HEK293 (cell line): Measurements from ENCODE around the gene BATF2.
A peak's percentile ranks its signal among the peaks of the same experiment; 100 is the strongest.

Experiments used
- GLIS1 ChIP-seq: fragments of 450-650 bp; formaldehyde crosslinking; IDR thresholded peaks from 2 replicates; pipeline ENCODE4 v1.5.1; 2016; ENCODE audit warnings: missing biosample characterization, missing genetic modification characterization
- IKZF3 ChIP-seq: fragments of 450-650 bp; IDR thresholded peaks from 2 replicates; pipeline ENCODE4 v1.5.0; 2018; ENCODE audit warnings: missing biosample characterization, mild to moderate bottlenecking, missing genetic modification characterization, moderate library complexity
- KLF10 ChIP-seq: fragments of 450-650 bp; IDR thresholded peaks from 2 replicates; pipeline ENCODE4 v1.5.1; 2018; ENCODE audit warnings: missing biosample characterization, mild to moderate bottlenecking, missing genetic modification characterization
- SCRT1 ChIP-seq: fragments of 450-650 bp; formaldehyde crosslinking; IDR thresholded peaks from 2 replicates; pipeline ENCODE4 v1.5.1; 2016; ENCODE audit warnings: missing biosample characterization, missing genetic modification characterization, borderline replicate concordance
- SP2 ChIP-seq: fragments of 450-650 bp; formaldehyde crosslinking; IDR thresholded peaks from 2 replicates; pipeline ENCODE4 v1.5.1; 2016; ENCODE audit warnings: missing biosample characterization, missing genetic modification characterization
- SP3 ChIP-seq: fragments of 450-650 bp; formaldehyde crosslinking; IDR thresholded peaks from 2 replicates; pipeline ENCODE4 v1.5.1; 2016; ENCODE audit warnings: missing biosample characterization, missing genetic modification characterization
- SP7 ChIP-seq: fragments of 450-650 bp; formaldehyde crosslinking; IDR thresholded peaks from 2 replicates; pipeline ENCODE4 v1.5.1; 2016; ENCODE audit warnings: missing biosample characterization, missing genetic modification characterization
- WT1 ChIP-seq: fragments of 450-650 bp; formaldehyde crosslinking; IDR thresholded peaks from 2 replicates; pipeline ENCODE4 v1.5.1; 2016; ENCODE audit warnings: missing biosample characterization, missing genetic modification characterization
- YY1 ChIP-seq: fragments of 450-650 bp; formaldehyde crosslinking; IDR thresholded peaks from 2 replicates; pipeline ENCODE4 v1.5.1; 2018; ENCODE audit warnings: missing biosample characterization, missing genetic modification characterization
- YY2 ChIP-seq: fragments of 450-650 bp; formaldehyde crosslinking; IDR thresholded peaks from 2 replicates; pipeline ENCODE4 v1.5.1; 2016; ENCODE audit warnings: missing biosample characterization, missing genetic modification characterization
- ZBTB17 ChIP-seq: fragments of 450-650 bp; formaldehyde crosslinking; IDR thresholded peaks from 2 replicates; pipeline ENCODE4 v1.5.1; 2016; ENCODE audit warnings: missing biosample characterization, missing genetic modification characterization
- ZBTB48 ChIP-seq: fragments of 450-650 bp; formaldehyde crosslinking; IDR thresholded peaks from 2 replicates; pipeline ENCODE4 v1.5.1; 2016; ENCODE audit warnings: missing biosample characterization, missing genetic modification characterization
- ZBTB7A ChIP-seq: fragments of 450-650 bp; formaldehyde crosslinking; IDR thresholded peaks from 2 replicates; pipeline ENCODE4 v1.5.1; 2016; ENCODE audit warnings: low read depth, missing biosample characterization, missing genetic modification characterization
- ZBTB8A ChIP-seq: fragments of 450-650 bp; formaldehyde crosslinking; IDR thresholded peaks from 2 replicates; pipeline ENCODE4 v1.5.1; 2016; ENCODE audit warnings: missing biosample characterization, missing genetic modification characterization
- ZEB2 ChIP-seq: fragments of 450-650 bp; formaldehyde crosslinking; IDR thresholded peaks from 2 replicates; pipeline ENCODE4 v1.5.1; 2016; ENCODE audit warnings: missing biosample characterization, missing genetic modification characterization
- ZFHX2 ChIP-seq: fragments of 450-650 bp; formaldehyde crosslinking; conservative IDR thresholded peaks from 2 replicates; pipeline ENCODE4 v1.5.1; 2016; ENCODE audit warnings: missing biosample characterization, missing genetic modification characterization
- ZIC2 ChIP-seq: fragments of 450-650 bp; formaldehyde crosslinking; IDR thresholded peaks from 2 replicates; pipeline ENCODE4 v1.5.1; 2016; ENCODE audit warnings: missing biosample characterization, missing genetic modification characterization
- ZNF10 ChIP-seq: fragments of 450-650 bp; formaldehyde crosslinking; IDR thresholded peaks from 2 replicates; pipeline ENCODE4 v1.5.1; 2017; ENCODE audit warnings: missing biosample characterization, missing genetic modification characterization
- ZNF184 ChIP-seq: fragments of 450-650 bp; IDR thresholded peaks from 2 replicates; pipeline ENCODE4 v1.5.1; 2018; ENCODE audit warnings: missing biosample characterization, mild to moderate bottlenecking, missing genetic modification characterization
- ZNF2 ChIP-seq: fragments of 450-650 bp; formaldehyde crosslinking; IDR thresholded peaks from 2 replicates; pipeline ENCODE4 v1.5.1; 2016; ENCODE audit warnings: missing biosample characterization, missing genetic modification characterization
- ZNF302 ChIP-seq: fragments of 450-650 bp; formaldehyde crosslinking; IDR thresholded peaks from 2 replicates; pipeline ENCODE4 v1.5.1; 2016; ENCODE audit warnings: missing biosample characterization, missing genetic modification characterization, low read depth
- ZNF341 ChIP-seq: fragments of 450-650 bp; formaldehyde crosslinking; IDR thresholded peaks from 2 replicates; pipeline ENCODE4; 2016; ENCODE audit warnings: low read depth, missing biosample characterization, missing genetic modification characterization
- ZNF501 ChIP-seq: fragments of 450-650 bp; formaldehyde crosslinking; IDR thresholded peaks from 2 replicates; pipeline ENCODE4 v1.5.1; 2016; ENCODE audit warnings: missing biosample characterization, missing genetic modification characterization
- ZNF629 ChIP-seq: fragments of 450-650 bp; formaldehyde crosslinking; IDR thresholded peaks from 2 replicates; pipeline ENCODE4 v1.5.1; 2017; ENCODE audit warnings: missing biosample characterization, missing genetic modification characterization
- ZNF843 ChIP-seq: fragments of 450-650 bp; formaldehyde crosslinking; IDR thresholded peaks from 2 replicates; pipeline ENCODE4 v1.5.1; 2016; ENCODE audit warnings: missing biosample characterization, missing genetic modification characterization
- ZXDB ChIP-seq: fragments of 450-650 bp; formaldehyde crosslinking; IDR thresholded peaks from 2 replicates; pipeline ENCODE4 v1.5.1; 2016; ENCODE audit warnings: missing biosample characterization, missing genetic modification characterization
- TF ChIP-seq, protein P1 (sequence below): fragments of 450-650 bp; formaldehyde crosslinking; IDR thresholded peaks from 2 replicates; pipeline ENCODE4 v1.5.1; 2016; ENCODE audit warnings: missing biosample characterization, missing genetic modification characterization
- TF ChIP-seq, protein P2 (sequence below): fragments of 450-650 bp; formaldehyde crosslinking; IDR thresholded peaks from 2 replicates; pipeline ENCODE4 v1.5.1; 2016; ENCODE audit warnings: missing biosample characterization, missing genetic modification characterization
- TF ChIP-seq, protein P3 (sequence below): fragments of 450-650 bp; formaldehyde crosslinking; IDR thresholded peaks from 2 replicates; pipeline ENCODE4 v1.5.1; 2016; ENCODE audit warnings: missing biosample characterization, missing genetic modification characterization
- TF ChIP-seq, protein P4 (sequence below): fragments of 450-650 bp; formaldehyde crosslinking; IDR thresholded peaks from 2 replicates; pipeline ENCODE4 v1.5.1; 2016; ENCODE audit warnings: missing biosample characterization, missing genetic modification characterization
- TF ChIP-seq, protein P5 (sequence below): fragments of 450-650 bp; formaldehyde crosslinking; optimal IDR thresholded peaks from 2 replicates; pipeline ENCODE3; 2016; ENCODE audit warnings: missing biosample characterization, mild to moderate bottlenecking, missing genetic modification characterization

BATF2 gene

DNA sequence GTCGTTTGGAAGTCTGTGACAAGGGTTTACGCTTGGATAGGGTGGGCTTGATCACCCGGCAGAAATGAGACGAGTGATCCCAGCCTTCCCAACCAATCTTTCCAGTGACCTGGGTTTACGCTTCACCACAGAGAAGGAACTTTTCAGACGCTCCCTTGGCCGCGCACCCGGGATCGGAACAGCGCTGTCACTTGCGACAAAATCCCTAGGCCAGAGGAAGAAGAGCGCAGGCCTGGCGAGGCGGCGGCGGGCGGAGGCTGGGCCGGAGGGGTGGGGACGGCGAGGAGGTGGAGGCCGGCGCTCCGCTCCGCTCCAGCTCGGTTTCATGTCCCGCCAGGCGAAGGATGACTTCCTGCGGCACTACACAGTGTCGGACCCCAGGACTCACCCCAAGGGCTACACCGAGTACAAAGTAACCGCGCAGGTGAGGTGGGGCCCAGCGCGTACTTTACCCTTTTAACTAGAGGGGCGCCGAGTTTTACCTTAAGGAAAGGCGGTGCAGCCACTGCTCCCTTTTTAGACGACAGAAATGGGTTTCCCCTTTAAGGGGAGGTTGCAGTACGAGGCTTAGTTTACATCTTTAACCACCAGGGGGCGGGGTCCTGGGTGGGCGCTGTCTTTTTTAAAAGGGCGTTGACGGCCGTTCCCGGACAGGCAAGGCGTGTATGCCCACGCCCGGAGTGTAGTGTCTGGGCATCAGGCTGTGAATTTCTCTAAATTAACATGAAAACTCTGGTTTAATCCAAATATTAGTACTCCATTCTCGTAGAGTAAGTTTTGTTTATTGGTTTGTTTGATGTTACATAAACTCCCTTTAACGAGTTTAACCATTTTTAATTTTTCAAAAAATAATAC, 30.7 kb upstream of the BATF2 start, which contains the start of gene SNX15 (continued):
- TF ChIP-seq ZBTB8A (tag by site-specific recombination) (peak; percentile 86), ZXDB (tag by site-specific recombination) (peak; percentile 74), ZIC2 (tag by site-specific recombination) (peak; percentile 53; the same call in 1 of the 2 replicates), YY2 (tag by site-specific recombination) (peak; percentile 18; the same call in 1 of the 2 replicates), ZEB2 (peak; percentile 97), ZBTB48 (tag by site-specific recombination) (peak; percentile 100), SP2 (tag by site-specific recombination) (peak; percentile 84), KLF10 (peak; percentile 95), GLIS1 (tag by site-specific recombination) (peak; percentile 32; the same call in 1 of the 2 replicates), ZNF501 (tag by site-specific recombination) (peak; percentile 81; the same call in 1 of the 2 replicates), ZNF629 (tag by site-specific recombination) (peak; percentile 48; the same call in 1 of the 2 replicates), WT1 (no peak), ZNF302 (tag by site-specific recombination) (no peak), ZNF2 (tag by site-specific recombination) (peak; percentile 97), ZBTB7A (tag by site-specific recombination) (peak; percentile 81; the same call in 1 of the 2 replicates), ZNF184 (tag by site-specific recombination) (peak; percentile 36; the same call in 1 of the 2 replicates), ZBTB17 (peak; percentile 94), SP3 (tag by site-specific recombination) (peak; percentile 84), YY1 (tag by site-specific recombination) (no peak; the same call in 1 of the 2 replicates), ZNF843 (no peak), ZNF341 (tag by site-specific recombination) (peak; percentile 86), ZNF10 (tag by site-specific recombination) (peak; percentile 30; the same call in 1 of the 2 replicates), ZFHX2 (tag by site-specific recombination) (peak; percentile 47), IKZF3 (tag by site-specific recombination) (peak; percentile 43; the same call in 1 of the 2 replicates), SCRT1 (no peak), SP7 (tag by site-specific recombination) (peak; percentile 83)
- TF ChIP-seq, protein P1, sequence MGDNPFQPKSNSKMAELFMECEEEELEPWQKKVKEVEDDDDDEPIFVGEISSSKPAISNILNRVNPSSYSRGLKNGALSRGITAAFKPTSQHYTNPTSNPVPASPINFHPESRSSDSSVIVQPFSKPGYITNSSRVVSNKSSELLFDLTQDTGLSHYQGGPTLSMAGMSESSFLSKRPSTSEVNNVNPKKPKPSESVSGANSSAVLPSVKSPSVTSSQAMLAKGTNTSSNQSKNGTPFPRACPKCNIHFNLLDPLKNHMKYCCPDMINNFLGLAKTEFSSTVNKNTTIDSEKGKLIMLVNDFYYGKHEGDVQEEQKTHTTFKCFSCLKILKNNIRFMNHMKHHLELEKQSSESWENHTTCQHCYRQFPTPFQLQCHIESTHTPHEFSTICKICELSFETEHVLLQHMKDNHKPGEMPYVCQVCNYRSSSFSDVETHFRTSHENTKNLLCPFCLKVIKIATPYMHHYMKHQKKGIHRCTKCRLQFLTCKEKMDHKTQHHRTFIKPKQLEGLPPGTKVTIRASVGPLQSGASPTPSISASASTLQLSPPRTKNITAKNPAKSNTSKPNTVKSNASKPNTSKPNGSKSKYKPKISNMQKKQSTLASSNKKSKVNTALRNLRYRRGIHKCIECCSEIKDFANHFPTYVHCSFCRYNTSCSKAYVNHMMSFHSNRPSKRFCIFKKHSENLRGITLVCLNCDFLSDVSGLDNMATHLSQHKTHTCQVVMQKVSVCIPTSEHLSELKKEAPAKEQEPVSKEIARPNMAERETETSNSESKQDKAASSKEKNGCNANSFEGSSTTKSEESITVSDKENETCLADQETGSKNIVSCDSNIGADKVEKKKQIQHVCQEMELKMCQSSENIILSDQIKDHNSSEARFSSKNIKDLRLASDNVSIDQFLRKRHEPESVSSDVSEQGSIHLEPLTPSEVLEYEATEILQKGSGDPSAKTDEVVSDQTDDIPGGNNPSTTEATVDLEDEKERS, result no peak
- TF ChIP-seq, protein P2, sequence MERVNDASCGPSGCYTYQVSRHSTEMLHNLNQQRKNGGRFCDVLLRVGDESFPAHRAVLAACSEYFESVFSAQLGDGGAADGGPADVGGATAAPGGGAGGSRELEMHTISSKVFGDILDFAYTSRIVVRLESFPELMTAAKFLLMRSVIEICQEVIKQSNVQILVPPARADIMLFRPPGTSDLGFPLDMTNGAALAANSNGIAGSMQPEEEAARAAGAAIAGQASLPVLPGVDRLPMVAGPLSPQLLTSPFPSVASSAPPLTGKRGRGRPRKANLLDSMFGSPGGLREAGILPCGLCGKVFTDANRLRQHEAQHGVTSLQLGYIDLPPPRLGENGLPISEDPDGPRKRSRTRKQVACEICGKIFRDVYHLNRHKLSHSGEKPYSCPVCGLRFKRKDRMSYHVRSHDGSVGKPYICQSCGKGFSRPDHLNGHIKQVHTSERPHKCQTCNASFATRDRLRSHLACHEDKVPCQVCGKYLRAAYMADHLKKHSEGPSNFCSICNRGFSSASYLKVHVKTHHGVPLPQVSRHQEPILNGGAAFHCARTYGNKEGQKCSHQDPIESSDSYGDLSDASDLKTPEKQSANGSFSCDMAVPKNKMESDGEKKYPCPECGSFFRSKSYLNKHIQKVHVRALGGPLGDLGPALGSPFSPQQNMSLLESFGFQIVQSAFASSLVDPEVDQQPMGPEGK (tag by site-specific recombination), result peak; percentile 69
- TF ChIP-seq, protein P3, sequence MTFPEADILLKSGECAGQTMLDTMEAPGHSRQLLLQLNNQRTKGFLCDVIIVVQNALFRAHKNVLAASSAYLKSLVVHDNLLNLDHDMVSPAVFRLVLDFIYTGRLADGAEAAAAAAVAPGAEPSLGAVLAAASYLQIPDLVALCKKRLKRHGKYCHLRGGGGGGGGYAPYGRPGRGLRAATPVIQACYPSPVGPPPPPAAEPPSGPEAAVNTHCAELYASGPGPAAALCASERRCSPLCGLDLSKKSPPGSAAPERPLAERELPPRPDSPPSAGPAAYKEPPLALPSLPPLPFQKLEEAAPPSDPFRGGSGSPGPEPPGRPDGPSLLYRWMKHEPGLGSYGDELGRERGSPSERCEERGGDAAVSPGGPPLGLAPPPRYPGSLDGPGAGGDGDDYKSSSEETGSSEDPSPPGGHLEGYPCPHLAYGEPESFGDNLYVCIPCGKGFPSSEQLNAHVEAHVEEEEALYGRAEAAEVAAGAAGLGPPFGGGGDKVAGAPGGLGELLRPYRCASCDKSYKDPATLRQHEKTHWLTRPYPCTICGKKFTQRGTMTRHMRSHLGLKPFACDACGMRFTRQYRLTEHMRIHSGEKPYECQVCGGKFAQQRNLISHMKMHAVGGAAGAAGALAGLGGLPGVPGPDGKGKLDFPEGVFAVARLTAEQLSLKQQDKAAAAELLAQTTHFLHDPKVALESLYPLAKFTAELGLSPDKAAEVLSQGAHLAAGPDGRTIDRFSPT, result peak; percentile 44; the same call in 1 of the 2 replicates
- TF ChIP-seq, protein P4, sequence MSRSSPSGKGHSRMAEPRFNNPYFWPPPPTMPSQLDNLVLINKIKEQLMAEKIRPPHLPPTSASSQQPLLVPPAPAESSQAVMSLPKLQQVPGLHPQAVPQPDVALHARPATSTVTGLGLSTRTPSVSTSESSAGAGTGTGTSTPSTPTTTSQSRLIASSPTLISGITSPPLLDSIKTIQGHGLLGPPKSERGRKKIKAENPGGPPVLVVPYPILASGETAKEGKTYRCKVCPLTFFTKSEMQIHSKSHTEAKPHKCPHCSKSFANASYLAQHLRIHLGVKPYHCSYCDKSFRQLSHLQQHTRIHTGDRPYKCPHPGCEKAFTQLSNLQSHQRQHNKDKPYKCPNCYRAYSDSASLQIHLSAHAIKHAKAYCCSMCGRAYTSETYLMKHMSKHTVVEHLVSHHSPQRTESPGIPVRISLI (tag by site-specific recombination), result 0 out of 2 replicates have a peak, but pooled peaks have one; percentile 24
- TF ChIP-seq, protein P5, sequence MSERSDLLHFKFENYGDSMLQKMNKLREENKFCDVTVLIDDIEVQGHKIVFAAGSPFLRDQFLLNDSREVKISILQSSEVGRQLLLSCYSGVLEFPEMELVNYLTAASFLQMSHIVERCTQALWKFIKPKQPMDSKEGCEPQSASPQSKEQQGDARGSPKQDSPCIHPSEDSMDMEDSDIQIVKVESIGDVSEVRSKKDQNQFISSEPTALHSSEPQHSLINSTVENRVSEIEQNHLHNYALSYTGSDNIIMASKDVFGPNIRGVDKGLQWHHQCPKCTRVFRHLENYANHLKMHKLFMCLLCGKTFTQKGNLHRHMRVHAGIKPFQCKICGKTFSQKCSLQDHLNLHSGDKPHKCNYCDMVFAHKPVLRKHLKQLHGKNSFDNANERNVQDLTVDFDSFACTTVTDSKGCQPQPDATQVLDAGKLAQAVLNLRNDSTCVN (tag by site-specific recombination), result peak; percentile 67
